Measurements from ENCODE around the gene ACBD3.
A peak's percentile ranks its signal among the peaks of the same experiment; 100 is the strongest.

Gene ACBD3

DNA sequence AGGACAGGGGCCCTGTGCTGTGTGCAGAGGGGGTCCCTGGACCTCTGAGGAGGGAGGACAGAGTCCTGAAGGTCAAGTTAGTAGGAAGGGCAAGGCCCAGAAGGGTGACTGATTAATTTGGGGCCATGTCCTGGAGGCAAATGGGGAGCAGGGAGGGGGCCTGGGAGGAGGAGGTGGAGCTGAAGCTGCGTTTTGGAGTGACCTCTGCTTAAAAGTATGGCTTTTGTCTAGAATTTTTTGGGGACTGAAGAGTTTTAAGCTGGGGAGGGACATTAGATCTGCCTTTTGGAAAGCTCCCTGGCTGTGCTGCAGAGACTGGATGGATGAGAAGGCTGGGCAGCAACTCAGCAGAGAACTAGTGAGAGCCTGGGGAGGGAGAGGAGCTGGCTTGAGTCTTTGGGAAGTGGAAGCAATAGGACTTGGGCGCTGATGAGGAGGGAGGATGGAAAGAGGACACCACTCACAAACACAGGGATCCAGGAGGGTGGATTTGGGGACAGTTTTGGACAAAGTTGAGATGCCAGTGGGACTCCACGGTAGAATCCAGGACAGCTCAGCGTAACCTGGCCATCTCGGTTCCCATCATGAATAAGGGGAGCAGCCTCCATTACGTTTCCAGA, 52.9 kb downstream of the ACBD3 start:
- no peak overlapping the region for H3K4me3 ChIP-seq (ENCODE audit: severe bottlenecking)
- no peaks in the 10 kb centered on the region for H3K36me3 ChIP-seq (ENCODE audit: low read depth)
- no peaks in the 10 kb centered on the region for H3K9me3 ChIP-seq (ENCODE audit: severe bottlenecking)
- H3K4me1 ChIP-seq (ENCODE audit: insufficient read depth, poor library complexity, severe bottlenecking), result peaks cover 3% of the 10 kb centered on the region
- DNase-seq (ENCODE audit: low spot score), result no peak
- no peak overlapping the region for H3K27ac ChIP-seq (ENCODE audit: poor library complexity, severe bottlenecking)
- TF ChIP-seq, protein P1, sequence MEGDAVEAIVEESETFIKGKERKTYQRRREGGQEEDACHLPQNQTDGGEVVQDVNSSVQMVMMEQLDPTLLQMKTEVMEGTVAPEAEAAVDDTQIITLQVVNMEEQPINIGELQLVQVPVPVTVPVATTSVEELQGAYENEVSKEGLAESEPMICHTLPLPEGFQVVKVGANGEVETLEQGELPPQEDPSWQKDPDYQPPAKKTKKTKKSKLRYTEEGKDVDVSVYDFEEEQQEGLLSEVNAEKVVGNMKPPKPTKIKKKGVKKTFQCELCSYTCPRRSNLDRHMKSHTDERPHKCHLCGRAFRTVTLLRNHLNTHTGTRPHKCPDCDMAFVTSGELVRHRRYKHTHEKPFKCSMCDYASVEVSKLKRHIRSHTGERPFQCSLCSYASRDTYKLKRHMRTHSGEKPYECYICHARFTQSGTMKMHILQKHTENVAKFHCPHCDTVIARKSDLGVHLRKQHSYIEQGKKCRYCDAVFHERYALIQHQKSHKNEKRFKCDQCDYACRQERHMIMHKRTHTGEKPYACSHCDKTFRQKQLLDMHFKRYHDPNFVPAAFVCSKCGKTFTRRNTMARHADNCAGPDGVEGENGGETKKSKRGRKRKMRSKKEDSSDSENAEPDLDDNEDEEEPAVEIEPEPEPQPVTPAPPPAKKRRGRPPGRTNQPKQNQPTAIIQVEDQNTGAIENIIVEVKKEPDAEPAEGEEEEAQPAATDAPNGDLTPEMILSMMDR (IDR thresholded peaks at IDR 0.05; ENCODE audit: poor library complexity, severe bottlenecking), result no peak
- no peaks in the 10 kb centered on the region for H3K27me3 ChIP-seq (ENCODE audit: insufficient read depth, poor library complexity, severe bottlenecking)
- ATAC-seq (ENCODE audit: low read depth), result no peak

- TF ChIP-seq, protein P1 (IDR thresholded peaks at IDR 0.05; ENCODE audit: poor library complexity, severe bottlenecking), result no peak
- Histone ChIP-seq H3K4me3 (ENCODE audit: severe bottlenecking) (no peak overlapping the region), H3K4me1 (ENCODE audit: insufficient read depth, poor library complexity, severe bottlenecking) (peaks cover 10% of the 10 kb centered on the region), H3K9me3 (ENCODE audit: severe bottlenecking) (no peaks in the 10 kb centered on the region), H3K27ac (ENCODE audit: poor library complexity, severe bottlenecking) (no peak overlapping the region), H3K36me3 (ENCODE audit: low read depth) (no peaks in the 10 kb centered on the region), H3K27me3 (ENCODE audit: insufficient read depth, poor library complexity, severe bottlenecking) (no peaks in the 10 kb centered on the region)
- ATAC-seq (ENCODE audit: low read depth) (peak; percentile 15; the same call in 1 of the 3 replicates), DNase-seq (ENCODE audit: low spot score) (no peak)
These were observed 53.6 kb downstream of the ACBD3 start for GRCh38 chr1:226132728-226133503.

DNA sequence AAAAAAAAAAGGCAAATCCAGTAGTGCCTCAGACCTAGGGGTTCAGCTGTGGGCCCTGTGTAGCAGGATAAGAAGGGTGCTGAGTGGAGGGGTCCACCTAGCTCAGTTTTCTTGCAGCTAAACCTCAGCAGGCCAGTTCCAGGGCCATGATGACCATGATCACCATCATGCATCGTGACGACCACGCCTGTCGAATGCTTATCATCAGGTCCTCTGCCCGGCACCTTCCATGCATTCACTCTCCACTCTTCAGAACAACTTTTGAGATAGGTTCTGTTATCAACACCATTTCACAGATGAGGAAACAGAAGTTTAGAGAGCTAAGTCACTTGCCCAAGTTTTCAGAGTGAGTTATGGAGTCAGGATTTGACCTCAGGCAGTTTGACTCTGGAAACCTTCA, 54.9 kb downstream of the ACBD3 start:
- TF ChIP-seq, protein P1 (IDR thresholded peaks at IDR 0.05; ENCODE audit: poor library complexity, severe bottlenecking), result no peak
- Histone ChIP-seq H3K4me3 (ENCODE audit: severe bottlenecking) (no peak overlapping the region), H3K36me3 (ENCODE audit: low read depth) (no peaks in the 10 kb centered on the region), H3K27me3 (ENCODE audit: insufficient read depth, poor library complexity, severe bottlenecking) (no peaks in the 10 kb centered on the region), H3K4me1 (ENCODE audit: insufficient read depth, poor library complexity, severe bottlenecking) (peaks cover 17% of the 10 kb centered on the region), H3K27ac (ENCODE audit: poor library complexity, severe bottlenecking) (no peak overlapping the region), H3K9me3 (ENCODE audit: severe bottlenecking) (no peaks in the 10 kb centered on the region)
- ATAC-seq (ENCODE audit: low read depth), result no peak
- no peak for DNase-seq (ENCODE audit: low spot score)

GRCh38 chr1:226129230-226129629, 57.3 kb downstream of the ACBD3 start:
- peaks cover 25% of the 10 kb centered on the region for H3K4me1 ChIP-seq (ENCODE audit: insufficient read depth, poor library complexity, severe bottlenecking)
- H3K27me3 ChIP-seq (ENCODE audit: insufficient read depth, poor library complexity, severe bottlenecking), result no peaks in the 10 kb centered on the region
- no peak overlapping the region for H3K4me3 ChIP-seq (ENCODE audit: severe bottlenecking)
- peak overlapping the region; percentile 77 for H3K27ac ChIP-seq (ENCODE audit: poor library complexity, severe bottlenecking)
- DNase-seq (ENCODE audit: low spot score) (no peak), ATAC-seq (ENCODE audit: low read depth) (no peak)
- H3K9me3 ChIP-seq (ENCODE audit: severe bottlenecking), result no peaks in the 10 kb centered on the region
- no peaks in the 10 kb centered on the region for H3K36me3 ChIP-seq (ENCODE audit: low read depth)
- TF ChIP-seq, protein P1 (IDR thresholded peaks at IDR 0.05; ENCODE audit: poor library complexity, severe bottlenecking), result no peak

Measured in RWPE2 (cell line).